Mammary epithelial cell (primary cell): ENCODE measurements around the gene OLFM1.

Experiments used
- CTCF ChIP-seq, 2 donors: IDR thresholded peaks in 1 of 2; conservative IDR thresholded peaks in 1 of 2; 2 replicates each; pipeline ENCODE4 v1.5.1; 2011 to 2012; ENCODE audit warnings: inconsistent platforms in 2 of 2, low read length in 2 of 2, mild to moderate bottlenecking in 2 of 2, control low read depth in 1 of 2, low read depth in 1 of 2; ENCODE audit not compliant: insufficient read depth in 1 of 2; ENCODE audit errors: extremely low read depth in 1 of 2
- EZH2 ChIP-seq: IDR thresholded peaks from 2 replicates; pipeline ENCODE4 v1.6.1; 2012; ENCODE audit warnings: low read length, inconsistent platforms, borderline replicate concordance

- TF ChIP-seq EZH2 (no peak), CTCF (conservative IDR thresholded peaks at IDR 0.05 in 1 of 2, IDR thresholded peaks at IDR 0.05 in 1 of 2; ENCODE audit: extremely low read depth in 1 of 2, insufficient read depth in 1 of 2, low read depth in 1 of 2, low read length in 2 of 2) (no peak)
Measured at GRCh38 chr9:135123126-135123772, 35.8 kb downstream of the OLFM1 start.
